ENCODE results near the gene C1orf210.

C1orf210 gene

GRCh38 chr1:43311521-43311920 is 26.1 kb upstream of the C1orf210 start:
- DNase-seq: no peak

- DNase-seq: no peak
These were observed 24.1 kb upstream of the C1orf210 start for GRCh38 chr1:43309405-43310025.

DNA sequence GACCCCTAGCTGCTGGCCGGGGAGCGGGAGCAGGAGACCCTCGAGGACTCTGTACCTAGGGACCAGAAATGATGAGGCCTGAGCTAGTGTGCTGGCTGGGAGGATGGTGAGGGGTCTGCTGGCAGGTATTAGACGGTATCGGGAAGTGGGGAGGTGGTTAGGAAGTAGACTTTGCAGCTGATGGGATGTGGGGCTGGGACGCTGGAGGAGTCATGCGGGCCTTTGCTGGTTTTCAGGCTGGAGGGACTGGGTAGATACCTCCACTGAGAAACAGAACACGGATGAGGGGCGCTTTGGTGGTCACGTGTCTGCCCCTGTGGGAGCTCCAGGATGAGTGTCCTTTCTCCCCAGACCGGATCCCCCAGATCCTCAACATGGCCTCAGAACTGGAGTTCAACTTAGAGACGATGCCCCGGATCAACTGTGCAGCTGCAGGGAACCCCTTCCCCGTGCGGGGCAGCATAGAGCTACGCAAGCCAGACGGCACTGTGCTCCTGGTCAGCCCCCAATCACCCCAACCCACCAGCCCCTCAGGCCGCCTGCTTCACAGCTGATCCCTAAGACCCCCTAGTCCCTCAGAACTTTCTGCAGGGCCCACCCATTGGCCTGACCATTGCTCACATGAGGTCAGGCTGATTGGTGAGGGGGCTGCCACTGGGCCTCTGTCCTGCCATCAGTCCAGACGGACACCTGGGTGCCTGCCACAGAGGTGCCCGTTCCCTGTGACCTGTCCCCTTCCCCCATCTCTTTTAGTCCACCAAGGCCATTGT is 23.4 kb upstream of the C1orf210 start:
- DNase-seq: no peak

DNA sequence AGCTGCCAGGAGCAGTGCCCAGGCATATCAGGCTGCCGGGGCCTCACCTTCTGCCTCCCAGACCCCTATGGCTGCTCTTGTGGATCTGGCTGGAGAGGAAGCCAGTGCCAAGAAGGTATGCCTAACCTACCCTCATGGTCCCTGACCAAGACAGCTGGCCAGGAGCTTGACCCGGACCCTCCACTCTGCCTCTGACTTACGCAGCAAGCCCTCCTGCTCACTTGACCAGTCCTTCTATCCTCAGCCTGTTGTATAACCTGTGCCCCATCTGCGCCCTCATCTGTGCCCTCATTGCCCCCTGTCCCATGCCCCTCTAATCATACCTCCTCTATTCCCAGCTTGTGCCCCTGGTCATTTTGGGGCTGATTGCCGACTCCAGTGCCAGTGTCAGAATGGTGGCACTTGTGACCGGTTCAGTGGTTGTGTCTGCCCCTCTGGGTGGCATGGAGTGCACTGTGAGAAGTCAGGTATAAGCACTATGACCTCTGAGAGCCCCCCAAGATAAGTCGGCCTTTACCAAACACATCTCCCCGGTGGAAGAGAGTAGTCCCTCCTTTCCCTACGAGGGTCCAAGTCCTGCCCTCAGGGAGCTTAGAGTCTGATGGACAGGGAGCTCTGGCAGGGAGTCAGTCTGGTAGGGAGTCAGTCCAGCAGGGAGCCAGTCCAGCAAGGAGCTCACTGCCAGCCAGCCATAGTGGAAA is 22.2 kb upstream of the C1orf210 start:
- no peak for DNase-seq

- no peak for DNase-seq
These were observed 21.5 kb upstream of the C1orf210 start for GRCh38 chr1:43306688-43307457.

GRCh38 chr1:43305926-43306687 is 20.7 kb upstream of the C1orf210 start:
- DNase-seq: no peak

GRCh38 chr1:43305461-43305860 is 20.1 kb upstream of the C1orf210 start:
- no peak for DNase-seq

- DNase-seq: no peak
These were observed 19.5 kb upstream of the C1orf210 start for GRCh38 chr1:43304771-43305300.

GRCh38 chr1:43304314-43304681 is 18.9 kb upstream of the C1orf210 start:
- DNase-seq: no peak

GRCh38 chr1:43303471-43304313 is 18.3 kb upstream of the C1orf210 start:
- no peak for DNase-seq

GRCh38 chr1:43302721-43303470 is 17.5 kb upstream of the C1orf210 start:
- no peak for DNase-seq

GRCh38 chr1:43302201-43302600 is 16.8 kb upstream of the C1orf210 start:
- no peak for DNase-seq

GRCh38 chr1:43300378-43301094 is 15.2 kb upstream of the C1orf210 start, which contains the start of gene TIE1:
TIE1 (plus strand) TSS chr1:43300982; CDS start chr1:43301072, 90 bp downstream.
- DNase-seq: no peak

GRCh38 chr1:43299101-43299500 is 13.7 kb upstream of the C1orf210 start:
- no peak for DNase-seq

GRCh38 chr1:43298055-43298454 is 12.7 kb upstream of the C1orf210 start:
- DNase-seq: no peak

DNA sequence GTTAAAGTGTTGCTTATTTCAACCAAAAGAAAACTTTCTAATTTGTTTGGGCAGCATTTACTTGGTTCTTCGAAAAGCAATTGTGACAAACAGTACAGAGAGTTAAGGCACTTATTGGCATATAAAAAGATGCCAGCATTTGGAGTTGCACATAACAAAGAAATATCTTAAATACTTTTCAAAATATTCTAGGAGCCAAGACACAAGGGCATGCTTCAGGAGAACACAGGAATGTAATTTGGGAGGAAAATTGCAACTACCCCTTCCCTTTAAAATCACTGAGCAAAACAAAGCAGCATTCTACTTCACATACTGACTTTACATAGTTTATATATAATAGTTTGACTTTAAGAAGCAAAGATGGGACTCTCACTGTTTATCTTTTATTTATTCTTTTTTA is 10.8 kb upstream of the C1orf210 start:
- no peak for DNase-seq

DNA sequence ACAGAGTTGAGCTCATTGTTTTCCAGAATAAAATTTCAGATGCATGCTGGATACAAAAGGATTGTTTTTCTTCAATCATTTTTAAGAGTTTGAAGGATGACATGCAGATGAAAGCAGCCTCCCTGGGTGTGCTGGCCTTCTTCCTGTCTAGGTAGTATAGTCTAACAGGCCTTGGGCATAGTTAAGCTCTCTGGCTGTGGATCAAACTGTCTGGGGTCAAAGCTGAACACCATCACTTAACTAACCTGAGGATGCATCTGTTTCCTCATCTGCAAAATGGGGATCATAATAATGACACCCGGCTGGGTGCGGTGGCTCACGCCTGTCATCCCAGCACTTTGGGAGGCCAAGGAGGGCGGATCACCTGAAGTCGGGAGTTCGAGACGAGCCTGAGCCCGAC is 9.4 kb upstream of the C1orf210 start:
- DNase-seq: no peak

- no peak for DNase-seq
These were observed 8.7 kb upstream of the C1orf210 start for GRCh38 chr1:43293896-43294760.

GRCh38 chr1:43293176-43293575 is 7.8 kb upstream of the C1orf210 start:
- no peak for DNase-seq

Data from NCI-H1048 (cell line).